Daoy (cell line): Measurements from ENCODE around the gene SLC35G1. TPM values are rescaled to one million over a fixed set of nuclear protein-coding genes. Genes with fewer than 3 reads are reported as not detected.

Source experiments
- DNase-seq: peaks from one replicate; pipeline ENCODE4 v3.0.0-alpha.2; 2015; ENCODE audit warnings: low read depth
- total RNA-seq: library from RNA; depleted of rRNA; stranded (reverse); fragments of >200 nt; shearing (Covaris generic); gene quantifications from 2 replicates; pipeline ENCODE4 v1.2.3, GENCODE V29; 2014; rRNA removed

Gene SLC35G1
- 8.5 and 10.3 TPM in 2 replicates for total RNA-seq

GRCh38 chr10:93893646-93894515, at the start of gene SLC35G1:
Gene SLC35G1, plus strand, starts transcription at chr10:93893978. Its CDS starts 56 bp downstream, at chr10:93894034.
- peak; percentile 80 for DNase-seq

- DNase-seq, result no peak
These were observed 48.7 kb upstream of the SLC35G1 start for GRCh38 chr10:93844979-93845626.

GRCh38 chr10:93849593-93849992, 44.2 kb upstream of the SLC35G1 start:
- DNase-seq, result no peak

- DNase-seq, result no peak
These were observed 43.5 kb upstream of the SLC35G1 start for GRCh38 chr10:93850031-93851015.

- no peak for DNase-seq
These were observed 42.6 kb upstream of the SLC35G1 start for GRCh38 chr10:93851169-93851568.

GRCh38 chr10:93852476-93853095, 41.2 kb upstream of the SLC35G1 start:
- no peak for DNase-seq

GRCh38 chr10:93854975-93855374, 38.8 kb upstream of the SLC35G1 start:
- no peak for DNase-seq

- no peak for DNase-seq
These were observed 37.2 kb upstream of the SLC35G1 start for GRCh38 chr10:93856349-93857145.

GRCh38 chr10:93859049-93859655, 34.6 kb upstream of the SLC35G1 start:
- no peak for DNase-seq

- DNase-seq, result no peak
These were observed 32.0 kb upstream of the SLC35G1 start for GRCh38 chr10:93861825-93862224.

GRCh38 chr10:93865794-93866425, 27.9 kb upstream of the SLC35G1 start:
- DNase-seq, result no peak

- no peak for DNase-seq
These were observed 26.3 kb upstream of the SLC35G1 start for GRCh38 chr10:93867525-93867924.

- DNase-seq, result no peak
These were observed 22.0 kb upstream of the SLC35G1 start for GRCh38 chr10:93871671-93872204.

- no peak for DNase-seq
These were observed 21.2 kb upstream of the SLC35G1 start for GRCh38 chr10:93872375-93873158.

GRCh38 chr10:93873420-93874115, 20.2 kb upstream of the SLC35G1 start:
- peak; percentile 5 for DNase-seq

GRCh38 chr10:93874309-93875031, 19.3 kb upstream of the SLC35G1 start:
- DNase-seq, result no peak

- DNase-seq, result no peak
These were observed 18.8 kb upstream of the SLC35G1 start for GRCh38 chr10:93875032-93875358.
